ENCODE results near the gene DBX1. TPM values are rescaled to one million over a fixed set of nuclear protein-coding genes. Genes with fewer than 3 reads are reported as not detected.
"Not testable (repeated sequence)": the region's sequence is repeated elsewhere in the genome, so short reads cannot be mapped to it uniquely, and the experiment has no call there.

Gene DBX1
- total and polyA plus RNA-seq, 4 experiments from 2014 or later: not detected

- H3K9me3 Mint-ChIP-seq: peaks cover 0 to 4% (median 2%) of the 10 kb centered on the region in 8 donors
- intact Hi-C loops (cut with micrococcal nuclease): no loop called here
- DNase-seq: no peak
- Histone ChIP-seq H3K4me3 (ENCODE audit: low read length in 2 of 2) (no peak overlapping the region), H3K36me3 (ENCODE audit: insufficient read depth, low read length) (no peaks in the 10 kb centered on the region), H3K4me1 (ENCODE audit: insufficient read depth, low read length) (no peaks in the 10 kb centered on the region), H3K9me3 (ENCODE audit: control insufficient read depth in 1 of 2, low read length in 2 of 2) (no peaks in the 10 kb centered on the region), H3K27me3 (ENCODE audit: insufficient read depth, low read length) (peaks cover 3% of the 10 kb centered on the region), H3K27ac (ENCODE audit: low read depth, low read length) (no peak overlapping the region)
- peaks cover 19 to 20% of the 10 kb centered on the region in 2 donors for H3K27me3 Mint-ChIP-seq
- ChIA-PET POLR2A (ENCODE audit: partially characterized antibody) (no interaction called here), CTCF (ENCODE audit: partially characterized antibody) (no interaction called here)
- no peaks in the 10 kb centered on the region for H3K36me3 Mint-ChIP-seq
- H3K4me3 Mint-ChIP-seq: no peak overlapping the region
- H3K4me1 Mint-ChIP-seq: peaks cover 0 to 2% (median 0%) of the 10 kb centered on the region in 4 donors
- H3K27ac Mint-ChIP-seq: no peak overlapping the region
Measured at GRCh38 chr11:20201231-20201630, 41.0 kb upstream of the DBX1 start.

GRCh38 chr11:20200331-20200955, 40.2 kb upstream of the DBX1 start:
- POLR2A ChIA-PET (ENCODE audit: partially characterized antibody); H3K9me3 ChIP-seq (ENCODE audit: control insufficient read depth in 1 of 2, low read length in 2 of 2); H3K27ac Mint-ChIP-seq; H3K4me1 ChIP-seq (ENCODE audit: insufficient read depth, low read length); intact Hi-C loops (cut with micrococcal nuclease); H3K4me1 Mint-ChIP-seq; H3K27me3 ChIP-seq (ENCODE audit: insufficient read depth, low read length); H3K36me3 Mint-ChIP-seq; CTCF ChIA-PET (ENCODE audit: partially characterized antibody); H3K9me3 Mint-ChIP-seq; H3K27ac ChIP-seq (ENCODE audit: low read depth, low read length); H3K4me3 ChIP-seq (ENCODE audit: low read length in 2 of 2); DNase-seq; H3K36me3 ChIP-seq (ENCODE audit: insufficient read depth, low read length): not testable (repeated sequence)
- Mint-ChIP-seq H3K27me3 (peaks cover 18 to 19% of the 10 kb centered on the region in 2 donors), H3K4me3 (peak overlapping the region in 3 of 8 donors; percentile 16 to 56 (median 47))

GRCh38 chr11:20197881-20198280, 37.6 kb upstream of the DBX1 start:
- Mint-ChIP-seq H3K27me3 (peaks cover 11 to 21% of the 10 kb centered on the region in 2 donors), H3K4me1 (peaks cover 0 to 2% (median 0%) of the 10 kb centered on the region in 4 donors), H3K36me3 (no peaks in the 10 kb centered on the region), H3K4me3 (no peak overlapping the region), H3K27ac (no peak overlapping the region), H3K9me3 (no peaks in the 10 kb centered on the region)
- no peaks in the 10 kb centered on the region for H3K9me3 ChIP-seq (ENCODE audit: control insufficient read depth in 1 of 2, low read length in 2 of 2)
- H3K4me1 ChIP-seq (ENCODE audit: insufficient read depth, low read length): no peaks in the 10 kb centered on the region
- no peak overlapping the region for H3K4me3 ChIP-seq (ENCODE audit: low read length in 2 of 2)
- no peak overlapping the region for H3K27ac ChIP-seq (ENCODE audit: low read depth, low read length)
- intact Hi-C loops (cut with micrococcal nuclease): no loop called here
- DNase-seq: no peak
- ChIA-PET CTCF (ENCODE audit: partially characterized antibody) (no interaction called here), POLR2A (ENCODE audit: partially characterized antibody) (no interaction called here)
- H3K36me3 ChIP-seq (ENCODE audit: insufficient read depth, low read length): no peaks in the 10 kb centered on the region
- peaks cover 3% of the 10 kb centered on the region for H3K27me3 ChIP-seq (ENCODE audit: insufficient read depth, low read length)

- no peak for DNase-seq
- Histone ChIP-seq H3K36me3 (ENCODE audit: insufficient read depth, low read length) (no peaks in the 10 kb centered on the region), H3K27me3 (ENCODE audit: insufficient read depth, low read length) (no peaks in the 10 kb centered on the region), H3K9me3 (ENCODE audit: control insufficient read depth in 1 of 2, low read length in 2 of 2) (no peaks in the 10 kb centered on the region), H3K27ac (ENCODE audit: low read depth, low read length) (no peak overlapping the region), H3K4me1 (ENCODE audit: insufficient read depth, low read length) (no peaks in the 10 kb centered on the region), H3K4me3 (ENCODE audit: low read length in 2 of 2) (no peak overlapping the region)
- intact Hi-C loops (cut with micrococcal nuclease): no loop called here
- H3K36me3 Mint-ChIP-seq: no peaks in the 10 kb centered on the region
- H3K9me3 Mint-ChIP-seq: no peaks in the 10 kb centered on the region
- POLR2A ChIA-PET (ENCODE audit: partially characterized antibody): no interaction called here
- CTCF ChIA-PET (ENCODE audit: partially characterized antibody): no interaction called here
- H3K27ac Mint-ChIP-seq: no peak overlapping the region
- H3K4me1 Mint-ChIP-seq: no peaks in the 10 kb centered on the region
- no peak overlapping the region for H3K4me3 Mint-ChIP-seq
- peaks cover 8 to 15% of the 10 kb centered on the region in 2 donors for H3K27me3 Mint-ChIP-seq
Measured at GRCh38 chr11:20194470-20194869, 34.2 kb upstream of the DBX1 start.

GRCh38 chr11:20193307-20193706, 33.0 kb upstream of the DBX1 start:
- Mint-ChIP-seq H3K9me3 (no peaks in the 10 kb centered on the region), H3K36me3 (no peaks in the 10 kb centered on the region), H3K27ac (no peak overlapping the region), H3K4me3 (no peak overlapping the region), H3K27me3 (peaks cover 6 to 15% of the 10 kb centered on the region in 2 donors), H3K4me1 (no peaks in the 10 kb centered on the region)
- intact Hi-C loops (cut with micrococcal nuclease): no loop called here
- Histone ChIP-seq H3K27ac (ENCODE audit: low read depth, low read length) (no peak overlapping the region), H3K27me3 (ENCODE audit: insufficient read depth, low read length) (no peaks in the 10 kb centered on the region), H3K36me3 (ENCODE audit: insufficient read depth, low read length) (no peaks in the 10 kb centered on the region), H3K4me3 (ENCODE audit: low read length in 2 of 2) (no peak overlapping the region), H3K4me1 (ENCODE audit: insufficient read depth, low read length) (no peaks in the 10 kb centered on the region), H3K9me3 (ENCODE audit: control insufficient read depth in 1 of 2, low read length in 2 of 2) (no peaks in the 10 kb centered on the region)
- ChIA-PET CTCF (ENCODE audit: partially characterized antibody) (no interaction called here), POLR2A (ENCODE audit: partially characterized antibody) (no interaction called here)
- DNase-seq: no peak

GRCh38 chr11:20192641-20193040, 32.4 kb upstream of the DBX1 start:
- CTCF ChIA-PET (ENCODE audit: partially characterized antibody): no interaction called here
- POLR2A ChIA-PET (ENCODE audit: partially characterized antibody): no interaction called here
- Histone ChIP-seq H3K27me3 (ENCODE audit: insufficient read depth, low read length) (no peaks in the 10 kb centered on the region), H3K4me3 (ENCODE audit: low read length in 2 of 2) (no peak overlapping the region), H3K36me3 (ENCODE audit: insufficient read depth, low read length) (no peaks in the 10 kb centered on the region), H3K4me1 (ENCODE audit: insufficient read depth, low read length) (no peaks in the 10 kb centered on the region), H3K9me3 (ENCODE audit: control insufficient read depth in 1 of 2, low read length in 2 of 2) (no peaks in the 10 kb centered on the region), H3K27ac (ENCODE audit: low read depth, low read length) (no peak overlapping the region)
- H3K9me3 Mint-ChIP-seq: no peaks in the 10 kb centered on the region
- H3K36me3 Mint-ChIP-seq: no peaks in the 10 kb centered on the region
- no peak overlapping the region for H3K27ac Mint-ChIP-seq
- H3K27me3 Mint-ChIP-seq: peaks cover 3 to 9% of the 10 kb centered on the region in 2 donors
- intact Hi-C loops (cut with micrococcal nuclease): no loop called here
- H3K4me3 Mint-ChIP-seq: no peak overlapping the region
- H3K4me1 Mint-ChIP-seq: no peaks in the 10 kb centered on the region
- DNase-seq: no peak

- H3K4me3 Mint-ChIP-seq: no peak overlapping the region
- no peak overlapping the region for H3K27ac Mint-ChIP-seq
- no peak for DNase-seq
- Histone ChIP-seq H3K4me3 (ENCODE audit: low read length in 2 of 2) (no peak overlapping the region), H3K4me1 (ENCODE audit: insufficient read depth, low read length) (no peaks in the 10 kb centered on the region), H3K36me3 (ENCODE audit: insufficient read depth, low read length) (no peaks in the 10 kb centered on the region), H3K27ac (ENCODE audit: low read depth, low read length) (no peak overlapping the region), H3K9me3 (ENCODE audit: control insufficient read depth in 1 of 2, low read length in 2 of 2) (no peaks in the 10 kb centered on the region), H3K27me3 (ENCODE audit: insufficient read depth, low read length) (no peaks in the 10 kb centered on the region)
- CTCF ChIA-PET (ENCODE audit: partially characterized antibody): no interaction called here
- POLR2A ChIA-PET (ENCODE audit: partially characterized antibody): no interaction called here
- H3K4me1 Mint-ChIP-seq: no peaks in the 10 kb centered on the region
- intact Hi-C loops (cut with micrococcal nuclease): no loop called here
- peaks cover 2 to 9% of the 10 kb centered on the region in 2 donors for H3K27me3 Mint-ChIP-seq
- H3K36me3 Mint-ChIP-seq: no peaks in the 10 kb centered on the region
- H3K9me3 Mint-ChIP-seq: no peaks in the 10 kb centered on the region
Measured at GRCh38 chr11:20192151-20192550, 31.9 kb upstream of the DBX1 start.

GRCh38 chr11:20178976-20179375, 18.7 kb upstream of the DBX1 start:
- Mint-ChIP-seq H3K9me3 (peaks cover 0 to 9% (median 6%) of the 10 kb centered on the region in 8 donors), H3K27me3 (peaks cover 30 to 38% of the 10 kb centered on the region in 2 donors), H3K36me3 (no peaks in the 10 kb centered on the region), H3K4me3 (no peak overlapping the region), H3K27ac (no peak overlapping the region), H3K4me1 (no peaks in the 10 kb centered on the region)
- ChIA-PET POLR2A (ENCODE audit: partially characterized antibody) (no interaction called here), CTCF (ENCODE audit: partially characterized antibody) (no interaction called here)
- no peaks in the 10 kb centered on the region for H3K9me3 ChIP-seq (ENCODE audit: control insufficient read depth in 1 of 2, low read length in 2 of 2)
- H3K36me3 ChIP-seq (ENCODE audit: insufficient read depth, low read length): no peaks in the 10 kb centered on the region
- intact Hi-C loops (cut with micrococcal nuclease): no loop called here
- H3K4me3 ChIP-seq (ENCODE audit: low read length in 2 of 2): no peak overlapping the region
- no peaks in the 10 kb centered on the region for H3K4me1 ChIP-seq (ENCODE audit: insufficient read depth, low read length)
- H3K27me3 ChIP-seq (ENCODE audit: insufficient read depth, low read length): no peaks in the 10 kb centered on the region
- no peak overlapping the region for H3K27ac ChIP-seq (ENCODE audit: low read depth, low read length)
- DNase-seq: no peak

Data from CD4-positive, alpha-beta memory T cell (primary cell).